ENCODE data around the gene ADAT2. TPM values are rescaled to one million over a fixed set of nuclear protein-coding genes. Genes with fewer than 3 reads are reported as not detected.

Gene ADAT2
- total and polyA plus RNA-seq, 10 of the 15 experiments (the other 5 are each of a cell fraction or from before 2014, with no cell fraction given): 7.8 to 38.6 (median 17.3) TPM

- TF ChIP-seq REST (IDR thresholded peaks at IDR 0.05; ENCODE audit: low read depth, low read length): no peak
- TF ChIP-seq ZNF622 (IDR thresholded peaks at IDR 0.05): no peak
- peak; percentile 61 for TF ChIP-seq RUNX3 (IDR thresholded peaks at IDR 0.05; ENCODE audit: low read length)
- no peak for TF ChIP-seq USF2 (IDR thresholded peaks at IDR 0.05; ENCODE audit: borderline replicate concordance, low read depth, low read length)
- no peak for TF ChIP-seq NFYB (IDR thresholded peaks at IDR 0.05; ENCODE audit: insufficient read depth, low read depth, low read length)
- TF ChIP-seq DPF2 (IDR thresholded peaks at IDR 0.05): no peak
- TF ChIP-seq SREBF2 (IDR thresholded peaks at IDR 0.05; ENCODE audit: low read length): no peak
- no peak for TF ChIP-seq MEF2B (IDR thresholded peaks at IDR 0.05; ENCODE audit: partially characterized antibody, poor library complexity, severe bottlenecking)
Observed at GRCh38 chr6:143400258-143401067, 50.0 kb downstream of the ADAT2 start (continued).

All from GM12878 (cell line).